Lower lobe of right lung (tissue), 2 donors: ENCODE data around the gene PTPRCAP. TPM values are rescaled to one million over a fixed set of nuclear protein-coding genes. Genes with fewer than 3 reads are reported as not detected.
"Not testable (repeated sequence)": the region's sequence is repeated elsewhere in the genome, so short reads cannot be mapped to it uniquely, and the experiment has no call there.

Experiments
- ATAC-seq, 2 donors: fragments of 200-7000 bp; cut with Tn5 transposase; one replicate each; pipeline ENCODE4 v1.9.1; 2020 to 2022; ENCODE audit warnings: mild to moderate bottlenecking in 2 of 2, moderate library complexity in 2 of 2
- DNase-seq: peaks from one replicate; pipeline ENCODE4 v3.0.0-alpha.2; 2020
- H3K27ac ChIP-seq: fragments of 200-600 bp; one replicate; pipeline ENCODE4 v1.8.0; 2022
- H3K27me3 ChIP-seq: fragments of 200-600 bp; one replicate; pipeline ENCODE4 v1.8.0; 2022; ENCODE audit warnings: low read depth
- H3K36me3 ChIP-seq: fragments of 200-600 bp; one replicate; pipeline ENCODE4 v1.8.0; 2022; ENCODE audit warnings: mild to moderate bottlenecking
- H3K4me1 ChIP-seq: fragments of 200-600 bp; one replicate; pipeline ENCODE4 v1.8.0; 2022
- H3K4me3 ChIP-seq: fragments of 200-600 bp; one replicate; pipeline ENCODE4 v1.8.0; 2022; ENCODE audit warnings: mild to moderate bottlenecking
- H3K9me3 ChIP-seq: fragments of 200-600 bp; one replicate; pipeline ENCODE4 v1.8.0; 2022
- CTCF ChIP-seq: fragments of 200-600 bp; IDR thresholded peaks from one replicate; pipeline ENCODE4 v1.8.0; 2022; ENCODE audit warnings: antibody characterized with exemption, mild to moderate bottlenecking
- intact Hi-C: fragments of 100-400 bp; cut with DNase I; formaldehyde crosslinking; loops from one replicate; pipeline ENCODE4 v1.11.0; 2022
- total RNA-seq: library from RNA; stranded (reverse); fragmentation: NEBNext Ultra II Directional; extraction: Animal tissue kit (Norgen Biotek cat#: 25700); gene quantifications from one replicate; pipeline ENCODE4 v1.2.1, GENCODE V29; 2021
- donor health status: DM: no; HTN: yes; CAD: no; lungs with severe emphysema.

PTPRCAP gene
- total RNA-seq, 1 donor from 2014 or later: 15.7 TPM

- ATAC-seq (no peak), DNase-seq (no peak)
- Histone ChIP-seq H3K27ac (no peak overlapping the region), H3K36me3 (peaks cover 6% of the 10 kb centered on the region), H3K9me3 (no peaks in the 10 kb centered on the region), H3K4me3 (no peak overlapping the region), H3K27me3 (no peaks in the 10 kb centered on the region), H3K4me1 (peaks cover 49% of the 10 kb centered on the region)
- intact Hi-C loops: no loop called here
- no peak for TF ChIP-seq CTCF
These were observed 28.9 kb upstream of the PTPRCAP start for GRCh38 chr11:67466367-67466766.

GRCh38 chr11:67465530-67465929 is 28.0 kb upstream of the PTPRCAP start:
- H3K27ac ChIP-seq: peak overlapping the region; percentile 93
- H3K9me3 ChIP-seq, DNase-seq, H3K27me3 ChIP-seq, intact Hi-C loops, ATAC-seq, H3K36me3 ChIP-seq: not testable (repeated sequence)
- peaks cover 49% of the 10 kb centered on the region for H3K4me1 ChIP-seq
- peak overlapping the region; percentile 67 for H3K4me3 ChIP-seq

- Histone ChIP-seq H3K27ac (peak overlapping the region; percentile 93), H3K4me3 (peak overlapping the region; percentile 67), H3K36me3 (peaks cover 6% of the 10 kb centered on the region), H3K4me1 (peaks cover 49% of the 10 kb centered on the region), H3K27me3 (no peaks in the 10 kb centered on the region), H3K9me3 (no peaks in the 10 kb centered on the region)
- no peak for ATAC-seq
- intact Hi-C loops: no loop called here
- no peak for TF ChIP-seq CTCF
- no peak for DNase-seq
These were observed 27.7 kb upstream of the PTPRCAP start for GRCh38 chr11:67465189-67465510.

- ATAC-seq (peak; percentile 85 to 90), DNase-seq (peak; percentile 94)
- H3K9me3 ChIP-seq: no peaks in the 10 kb centered on the region
- peaks cover 6% of the 10 kb centered on the region for H3K36me3 ChIP-seq
- H3K27me3 ChIP-seq: no peaks in the 10 kb centered on the region
- no peak for TF ChIP-seq CTCF
- peak overlapping the region; percentile 93 for H3K27ac ChIP-seq
- peak overlapping the region; percentile 67 for H3K4me3 ChIP-seq
- peaks cover 45% of the 10 kb centered on the region for H3K4me1 ChIP-seq
- intact Hi-C loops: no loop called here
These were observed 27.1 kb upstream of the PTPRCAP start for GRCh38 chr11:67464411-67465188.

- Histone ChIP-seq H3K9me3 (no peaks in the 10 kb centered on the region), H3K27ac (peak overlapping the region; percentile 93), H3K4me3 (peak overlapping the region; percentile 67), H3K4me1 (peaks cover 42% of the 10 kb centered on the region), H3K27me3 (no peaks in the 10 kb centered on the region), H3K36me3 (peaks cover 6% of the 10 kb centered on the region)
- intact Hi-C loops: no loop called here
- ATAC-seq (peak; percentile 39 to 75), DNase-seq (peak; percentile 88)
- no peak for TF ChIP-seq CTCF
These were observed 26.4 kb upstream of the PTPRCAP start for GRCh38 chr11:67463680-67464410.

- Histone ChIP-seq H3K9me3 (no peaks in the 10 kb centered on the region), H3K27me3 (no peaks in the 10 kb centered on the region), H3K36me3 (peaks cover 6% of the 10 kb centered on the region), H3K4me1 (peaks cover 38% of the 10 kb centered on the region), H3K27ac (peak overlapping the region; percentile 93), H3K4me3 (no peak overlapping the region)
- TF ChIP-seq CTCF: no peak
- ATAC-seq (no peak), DNase-seq (no peak)
- intact Hi-C loops: no loop called here
These were observed 25.7 kb upstream of the PTPRCAP start for GRCh38 chr11:67463186-67463585.
